AG04449 (cell line): ENCODE results near the gene TMEM62.
A peak's percentile ranks its signal among the peaks of the same experiment; 100 is the strongest.

Experiments
- CTCF ChIA-PET: fragments of 350-600 bp; formaldehyde crosslinking; extraction: SDS; loops from one replicate; lab custom pipeline; 2021; ENCODE audit warnings: antibody characterized with exemption; lab: Yijun Ruan, JAX
- POLR2A ChIA-PET: fragments of 400-600, 350-600 bp; formaldehyde crosslinking; extraction: SDS; loops from one replicate; lab custom pipeline; 2020; ENCODE audit warnings: antibody characterized with exemption, inconsistent platforms; lab: Yijun Ruan, JAX
- DNase-seq: peaks from one replicate; pipeline ENCODE4 v3.0.0-alpha.2; 2010; ENCODE audit warnings: low read depth, low spot score
- H3K4me3 ChIP-seq: 2 replicates; pipeline ENCODE4 v1.5.1; 2011; ENCODE audit warnings: low read depth, mild to moderate bottlenecking, control low read depth, low read length
- TF ChIP-seq, protein P1 (sequence below): IDR thresholded peaks from one replicate; pipeline ENCODE4 v1.5.1; 2011; ENCODE audit warnings: mild to moderate bottlenecking, moderate library complexity, low read length, control low read depth, inconsistent platforms; ENCODE audit not compliant: insufficient read depth; ENCODE audit errors: missing control alignments

Gene TMEM62

DNA sequence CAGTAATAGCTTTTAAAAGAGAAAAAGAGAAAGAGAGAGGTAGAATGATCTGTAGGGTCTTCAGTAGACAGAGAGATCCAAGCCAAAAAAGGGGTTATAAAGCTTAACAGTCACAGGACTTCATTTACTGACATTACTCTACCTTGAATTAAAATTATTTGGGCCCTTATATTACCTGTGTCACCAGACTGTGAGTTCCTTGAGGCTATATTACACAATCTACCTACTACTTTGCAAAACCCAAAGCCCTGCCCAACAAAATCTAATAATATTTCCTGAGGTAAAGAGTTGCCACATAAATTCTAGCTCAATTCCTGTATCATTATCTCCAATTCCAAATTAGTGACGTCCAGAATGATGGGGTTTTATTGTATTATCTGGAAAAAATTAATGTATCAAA, 29.5 kb upstream of the TMEM62 start:
- CTCF ChIA-PET = no interaction called here
- TF ChIP-seq, protein P1, sequence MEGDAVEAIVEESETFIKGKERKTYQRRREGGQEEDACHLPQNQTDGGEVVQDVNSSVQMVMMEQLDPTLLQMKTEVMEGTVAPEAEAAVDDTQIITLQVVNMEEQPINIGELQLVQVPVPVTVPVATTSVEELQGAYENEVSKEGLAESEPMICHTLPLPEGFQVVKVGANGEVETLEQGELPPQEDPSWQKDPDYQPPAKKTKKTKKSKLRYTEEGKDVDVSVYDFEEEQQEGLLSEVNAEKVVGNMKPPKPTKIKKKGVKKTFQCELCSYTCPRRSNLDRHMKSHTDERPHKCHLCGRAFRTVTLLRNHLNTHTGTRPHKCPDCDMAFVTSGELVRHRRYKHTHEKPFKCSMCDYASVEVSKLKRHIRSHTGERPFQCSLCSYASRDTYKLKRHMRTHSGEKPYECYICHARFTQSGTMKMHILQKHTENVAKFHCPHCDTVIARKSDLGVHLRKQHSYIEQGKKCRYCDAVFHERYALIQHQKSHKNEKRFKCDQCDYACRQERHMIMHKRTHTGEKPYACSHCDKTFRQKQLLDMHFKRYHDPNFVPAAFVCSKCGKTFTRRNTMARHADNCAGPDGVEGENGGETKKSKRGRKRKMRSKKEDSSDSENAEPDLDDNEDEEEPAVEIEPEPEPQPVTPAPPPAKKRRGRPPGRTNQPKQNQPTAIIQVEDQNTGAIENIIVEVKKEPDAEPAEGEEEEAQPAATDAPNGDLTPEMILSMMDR = no peak
- POLR2A ChIA-PET = no interaction called here
- H3K4me3 ChIP-seq = no peak overlapping the region
- DNase-seq = no peak

DNA sequence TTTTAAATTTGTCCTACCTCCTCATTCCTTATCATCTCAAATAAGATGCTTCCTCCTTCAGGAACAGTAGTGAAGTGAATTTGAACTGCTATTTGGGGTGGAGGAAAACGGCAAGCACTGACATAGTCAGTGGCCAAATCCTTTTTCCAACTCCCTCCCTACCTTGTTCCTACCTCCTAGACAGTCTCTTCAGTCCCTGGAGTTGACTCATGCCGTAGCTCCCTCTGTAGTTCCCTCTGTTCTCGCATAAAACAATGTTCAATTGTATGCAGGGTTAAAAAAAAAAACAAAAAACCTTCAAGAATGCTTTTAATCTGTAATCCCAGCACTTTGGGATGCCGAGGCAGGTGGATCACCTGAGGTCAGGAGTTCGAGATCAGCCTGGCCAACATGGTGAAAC, 29.0 kb upstream of the TMEM62 start:
- ChIA-PET POLR2A (no interaction called here), CTCF (no interaction called here)
- peak overlapping the region; percentile 96 for H3K4me3 ChIP-seq
- TF ChIP-seq, protein P1 = no peak
- no peak for DNase-seq

DNA sequence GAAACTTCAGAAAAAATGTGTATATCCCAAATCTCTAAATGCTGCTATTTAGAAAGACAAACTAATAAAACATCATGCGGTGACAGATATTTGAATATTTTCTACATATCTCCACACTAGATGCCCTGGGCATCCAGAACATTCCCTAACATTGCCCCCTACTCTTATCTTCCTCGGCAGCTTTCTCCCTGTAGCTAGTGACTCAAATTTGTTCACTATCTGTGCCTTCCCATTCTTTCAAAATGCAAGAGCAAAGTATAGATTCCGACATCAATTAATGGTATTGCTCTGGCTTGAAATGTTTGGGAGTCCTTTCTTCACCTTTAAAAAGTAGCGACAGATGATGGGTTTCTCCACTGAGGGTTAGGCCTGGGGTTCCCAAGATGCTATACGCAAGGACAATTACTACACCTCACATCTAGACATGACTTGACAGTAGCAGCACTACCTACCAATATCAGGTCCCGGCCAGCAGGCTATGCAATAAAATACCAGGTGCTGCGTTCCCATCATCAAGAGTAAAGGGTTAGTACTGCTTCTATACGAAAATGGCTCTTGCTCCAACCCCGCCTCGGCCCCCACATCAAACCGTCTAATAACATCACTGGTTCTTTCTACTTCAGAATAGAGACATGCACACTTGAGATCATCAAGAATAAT, 28.2 kb upstream of the TMEM62 start:
- ChIA-PET CTCF (no interaction called here), POLR2A (no interaction called here)
- no peak for DNase-seq
- H3K4me3 ChIP-seq = peak overlapping the region; percentile 96
- TF ChIP-seq, protein P1 = no peak

DNA sequence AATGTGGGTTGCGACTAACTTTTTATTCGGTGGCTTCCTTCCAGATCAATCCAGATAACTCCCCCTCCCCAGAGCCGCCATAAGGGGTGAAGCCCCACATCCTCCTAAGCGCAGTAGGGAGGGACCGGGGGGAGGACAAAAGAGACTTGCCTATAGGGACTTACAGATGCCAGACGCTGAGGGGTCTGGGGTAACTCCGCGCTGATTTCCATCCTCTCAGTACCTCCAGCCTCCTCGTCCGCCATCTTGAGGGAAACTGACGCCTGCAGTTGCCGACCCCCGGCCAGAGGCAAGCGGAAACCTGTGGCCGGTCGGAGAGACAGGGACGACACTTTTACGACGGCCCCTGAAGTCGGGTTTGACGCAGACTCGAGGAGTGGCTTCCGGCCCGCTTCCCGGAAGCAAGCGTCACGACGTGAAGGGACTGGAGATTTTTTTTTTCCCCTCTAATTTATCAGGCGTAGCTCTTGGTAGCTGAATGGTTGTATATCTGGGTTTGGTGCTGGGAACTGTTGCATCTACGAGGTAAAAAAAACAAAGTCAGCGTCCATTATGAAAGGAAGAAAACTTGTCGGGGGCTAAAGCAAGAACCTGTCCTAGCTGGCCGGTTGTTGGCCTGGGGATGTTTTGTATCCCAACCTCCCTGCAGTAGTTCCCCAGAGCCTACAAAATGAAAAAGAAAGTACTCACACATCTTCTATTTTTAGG, 27.5 kb upstream of the TMEM62 start, which contains the start of gene UBR1:
Gene UBR1, minus strand, starts transcription at position 261 of the 708 bp plus-strand sequence. Its CDS starts 16 bp downstream, at position 245.
- ChIA-PET POLR2A (no interaction called here), CTCF (interaction anchor here (0.9 to 1.6 kb wide), 3 partner anchors 12 to 81 kb away, joined by 3 read pairs; no protein-coding TSS in a partner anchor)
- peak within 1 kb of the TSS; percentile 96 for H3K4me3 ChIP-seq
- DNase-seq = no peak
- TF ChIP-seq, protein P1 = no peak

DNA sequence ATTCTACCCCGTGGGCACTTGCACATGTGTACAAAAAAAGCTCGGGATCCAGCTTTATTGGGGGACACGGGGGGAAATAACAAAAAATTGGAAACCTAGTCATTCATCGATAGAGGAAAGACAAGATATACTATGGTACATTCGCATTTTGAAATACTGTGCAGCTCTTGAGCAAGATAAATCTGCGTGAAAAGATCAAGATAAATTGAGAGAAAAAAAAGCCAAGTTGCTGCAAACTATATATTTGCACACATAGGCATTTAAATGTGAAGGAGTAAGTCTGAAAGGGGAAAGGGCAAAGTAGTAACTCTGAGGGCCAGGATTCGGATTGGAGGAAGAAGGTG, 26.9 kb upstream of the TMEM62 start:
- no peak for DNase-seq
- TF ChIP-seq, protein P1 = no peak
- H3K4me3 ChIP-seq = peak overlapping the region; percentile 96
- CTCF ChIA-PET = interaction anchor here (0.9 to 1.6 kb wide), 3 partner anchors 12 to 80 kb away, joined by 3 read pairs; no protein-coding TSS in a partner anchor
- POLR2A ChIA-PET = no interaction called here

DNA sequence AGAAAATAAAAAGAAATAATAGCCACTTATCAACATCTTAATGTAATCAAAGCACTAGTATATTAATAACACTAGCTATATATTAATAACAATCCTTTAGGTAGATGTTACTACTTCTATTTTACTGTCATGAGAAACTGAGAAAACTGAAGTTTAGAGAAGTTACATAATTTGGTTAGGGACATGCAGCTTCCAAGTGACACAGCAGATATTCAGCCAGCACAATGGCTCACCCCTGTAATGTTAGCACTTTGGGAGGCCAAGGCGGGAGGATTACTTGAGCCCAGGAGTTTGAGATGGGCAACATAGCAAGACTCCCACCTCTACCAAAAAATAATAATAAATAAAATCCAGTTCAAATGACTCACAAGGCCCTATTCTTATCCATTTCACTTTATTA, 25.6 kb upstream of the TMEM62 start:
- no peak overlapping the region for H3K4me3 ChIP-seq
- TF ChIP-seq, protein P1 = no peak
- CTCF ChIA-PET = interaction anchor here (1.6 kb wide), 1 partner anchor 10 kb away, joined by 3 read pairs; no protein-coding TSS in a partner anchor
- no peak for DNase-seq
- POLR2A ChIA-PET = no interaction called here
